Karpas-422 (cell line): ENCODE measurements around the gene LEMD2. TPM values are rescaled to one million over a fixed set of nuclear protein-coding genes. Genes with fewer than 3 reads are reported as not detected.

Experiments
- DNase-seq: peaks from one replicate; pipeline ENCODE4 v3.0.0-alpha.2; 2015
- H2AFZ ChIP-seq: fragments of 200-600 bp; sonication (generic); 2 replicates; pipeline ENCODE4 v1.6.1; 2014; ENCODE audit warnings: antibody characterized with exemption, low read length, mixed read lengths
- H3K27ac ChIP-seq: fragments of 200-600 bp; sonication (generic); 2 replicates; pipeline ENCODE4 v1.5.1; 2014; ENCODE audit warnings: mild to moderate bottlenecking, low read length, moderate library complexity
- H3K27me3 ChIP-seq: fragments of 200-600 bp; sonication (generic); 2 replicates; pipeline ENCODE4 v1.6.1; 2014; ENCODE audit warnings: low read length, mixed read lengths
- H3K36me3 ChIP-seq: fragments of 200-600 bp; sonication (generic); 2 replicates; pipeline ENCODE4 v1.6.1; 2014; ENCODE audit warnings: low read length, mixed read lengths; ENCODE audit not compliant: insufficient read depth
- H3K4me1 ChIP-seq: fragments of 200-600 bp; sonication (generic); 2 replicates; pipeline ENCODE4 v1.6.1; 2014; ENCODE audit warnings: mild to moderate bottlenecking, low read length, mixed read lengths
- H3K4me2 ChIP-seq: fragments of 200-600 bp; sonication (generic); 2 replicates; pipeline ENCODE4 v1.6.1; 2014; ENCODE audit warnings: low read length, low read depth, mild to moderate bottlenecking; ENCODE audit not compliant: poor library complexity, severe bottlenecking
- H3K4me3 ChIP-seq: fragments of 200-600 bp; sonication (generic); 2 replicates; pipeline ENCODE4 v1.5.1; 2014; ENCODE audit warnings: mild to moderate bottlenecking, antibody characterized with exemption, low read length, mixed read lengths
- H3K79me2 ChIP-seq: fragments of 200-600 bp; sonication (generic); 2 replicates; pipeline ENCODE4 v1.6.1; 2014; ENCODE audit warnings: mild to moderate bottlenecking, low read length, mixed read lengths
- H3K9ac ChIP-seq: fragments of 200-600 bp; sonication (generic); 2 replicates; pipeline ENCODE4 v1.6.0; 2014; ENCODE audit warnings: low read length
- H3K9me2 ChIP-seq: fragments of 200-600 bp; sonication (generic), shearing (Covaris generic); replicated peaks from 2 replicates; pipeline ENCODE4 v1.6.0; 2014; ENCODE audit warnings: mild to moderate bottlenecking, low read length, moderate library complexity; ENCODE audit not compliant: insufficient read depth
- H3K9me3 ChIP-seq: fragments of 300-700, 200-600 bp; sonication (generic); 2 replicates; pipeline ENCODE4 v1.6.1; 2014; ENCODE audit warnings: low read length, mixed read lengths
- H4K20me1 ChIP-seq: fragments of 200-600 bp; sonication (generic); 2 replicates; pipeline ENCODE4 v1.6.1; 2014; ENCODE audit warnings: mild to moderate bottlenecking, antibody characterized with exemption, low read length, low read depth; ENCODE audit not compliant: insufficient read depth
- total RNA-seq: library from RNA; depleted of rRNA; stranded (reverse); fragments of >200 nt; shearing (Covaris generic); gene quantifications from 2 replicates; pipeline ENCODE4 v1.2.3, GENCODE V29; 2014; ENCODE audit warnings: low replicate concordance

LEMD2 gene
- total RNA-seq, 1 experiment from 2014 or later, result 32.8 TPM

DNA sequence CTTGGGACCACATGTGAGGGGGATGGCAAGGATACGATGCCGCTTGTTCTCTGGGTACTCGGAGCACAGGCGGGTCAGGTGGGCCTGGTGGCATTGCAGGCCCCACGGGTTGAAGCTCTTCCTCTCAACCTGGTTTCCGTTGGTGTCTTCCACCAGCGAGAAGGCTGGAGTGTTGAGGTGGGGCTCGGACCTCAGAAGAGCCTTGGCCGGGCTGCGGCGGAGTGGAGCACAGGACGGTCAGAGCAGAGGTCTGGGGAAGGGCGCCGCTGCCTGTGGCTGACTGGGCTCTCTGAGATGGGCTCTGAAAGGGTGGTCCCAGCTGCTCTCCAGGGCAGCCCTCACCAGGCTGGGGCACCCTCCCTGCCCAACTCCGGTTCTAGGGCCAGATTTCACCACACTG, 62.2 kb downstream of the LEMD2 start:
- no peak overlapping the region for H3K27ac ChIP-seq
- DNase-seq, result no peak
- H3K9me2 ChIP-seq, result no peaks in the 10 kb centered on the region
- no peaks in the 10 kb centered on the region for H3K9me3 ChIP-seq
- H3K9ac ChIP-seq, result no peak overlapping the region
- peaks cover 13% of the 10 kb centered on the region for H3K4me1 ChIP-seq
- no peaks in the 10 kb centered on the region for H3K36me3 ChIP-seq
- no peak overlapping the region for H2AFZ ChIP-seq
- H3K4me3 ChIP-seq, result no peak overlapping the region
- no peak overlapping the region for H3K4me2 ChIP-seq
- no peaks in the 10 kb centered on the region for H3K27me3 ChIP-seq
- H4K20me1 ChIP-seq, result peaks cover 9% of the 10 kb centered on the region; the same call in 1 of the 2 replicates
- H3K79me2 ChIP-seq, result no peaks in the 10 kb centered on the region

DNA sequence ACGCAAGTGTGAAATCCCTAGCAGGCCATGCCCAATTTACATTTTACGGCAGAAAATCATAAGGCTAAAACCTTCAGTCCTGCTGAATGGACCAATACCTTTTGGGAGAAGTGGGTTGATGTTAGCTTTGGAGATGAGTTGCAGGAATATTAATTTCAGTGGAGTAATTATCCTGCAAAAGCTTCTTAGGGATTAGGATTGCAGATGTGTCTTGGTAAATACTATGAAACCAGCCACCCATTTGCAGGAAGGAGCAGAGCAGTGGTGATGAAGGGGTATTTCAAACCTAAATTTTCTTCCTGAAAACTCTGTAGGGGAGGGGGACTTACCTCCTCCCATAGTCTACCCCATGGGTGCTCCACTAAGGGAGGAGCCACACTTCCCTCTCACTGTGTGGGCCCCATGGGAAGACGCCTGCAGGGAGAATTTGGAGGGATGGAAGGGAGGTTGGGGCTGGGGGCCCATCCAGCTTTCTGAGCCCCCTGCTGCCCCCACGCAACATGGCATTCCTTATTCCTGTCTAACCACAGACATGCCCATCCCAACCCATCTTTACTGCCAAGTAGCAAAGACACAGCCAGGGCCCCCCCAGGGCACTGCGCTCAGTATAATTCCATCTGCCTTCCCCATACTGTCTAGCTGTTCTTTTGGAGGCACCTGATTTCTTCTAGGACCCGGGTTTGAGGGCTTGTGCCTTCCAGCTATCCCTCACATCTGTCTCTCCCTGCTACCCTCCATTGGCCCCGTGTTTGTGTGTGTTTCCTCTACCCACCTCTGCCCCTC, 62.8 kb downstream of the LEMD2 start:
- no peaks in the 10 kb centered on the region for H3K9me2 ChIP-seq
- H4K20me1 ChIP-seq, result peaks cover 9% of the 10 kb centered on the region; the same call in 1 of the 2 replicates
- H3K4me1 ChIP-seq, result peaks cover 19% of the 10 kb centered on the region
- no peaks in the 10 kb centered on the region for H3K9me3 ChIP-seq
- no peaks in the 10 kb centered on the region for H3K36me3 ChIP-seq
- H3K79me2 ChIP-seq, result no peaks in the 10 kb centered on the region
- H3K27ac ChIP-seq, result no peak overlapping the region
- H3K4me2 ChIP-seq, result no peak overlapping the region
- no peaks in the 10 kb centered on the region for H3K27me3 ChIP-seq
- no peak for DNase-seq
- H3K4me3 ChIP-seq, result no peak overlapping the region
- H2AFZ ChIP-seq, result no peak overlapping the region
- H3K9ac ChIP-seq, result no peak overlapping the region

DNA sequence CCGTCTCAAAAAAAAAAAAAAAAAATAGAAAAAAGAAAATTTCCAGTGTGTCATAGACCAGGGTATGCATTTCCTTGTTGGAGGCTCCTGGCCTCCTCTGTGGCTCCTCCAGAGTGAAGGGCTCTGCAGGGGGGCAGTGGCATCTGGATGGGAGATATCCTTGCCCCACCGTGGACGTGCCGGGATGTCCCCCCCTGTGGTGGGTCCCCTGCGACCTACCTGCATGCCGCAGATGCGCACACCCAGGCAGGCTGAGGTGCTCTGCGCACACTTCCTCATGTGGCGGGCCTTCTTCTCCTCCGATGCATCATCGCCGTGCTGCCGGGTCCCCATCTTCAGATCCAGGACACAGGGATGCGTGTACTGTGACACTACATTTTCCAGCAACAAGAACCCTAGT, 63.7 kb downstream of the LEMD2 start:
- H3K9ac ChIP-seq, result no peak overlapping the region
- no peaks in the 10 kb centered on the region for H3K9me3 ChIP-seq

DNA sequence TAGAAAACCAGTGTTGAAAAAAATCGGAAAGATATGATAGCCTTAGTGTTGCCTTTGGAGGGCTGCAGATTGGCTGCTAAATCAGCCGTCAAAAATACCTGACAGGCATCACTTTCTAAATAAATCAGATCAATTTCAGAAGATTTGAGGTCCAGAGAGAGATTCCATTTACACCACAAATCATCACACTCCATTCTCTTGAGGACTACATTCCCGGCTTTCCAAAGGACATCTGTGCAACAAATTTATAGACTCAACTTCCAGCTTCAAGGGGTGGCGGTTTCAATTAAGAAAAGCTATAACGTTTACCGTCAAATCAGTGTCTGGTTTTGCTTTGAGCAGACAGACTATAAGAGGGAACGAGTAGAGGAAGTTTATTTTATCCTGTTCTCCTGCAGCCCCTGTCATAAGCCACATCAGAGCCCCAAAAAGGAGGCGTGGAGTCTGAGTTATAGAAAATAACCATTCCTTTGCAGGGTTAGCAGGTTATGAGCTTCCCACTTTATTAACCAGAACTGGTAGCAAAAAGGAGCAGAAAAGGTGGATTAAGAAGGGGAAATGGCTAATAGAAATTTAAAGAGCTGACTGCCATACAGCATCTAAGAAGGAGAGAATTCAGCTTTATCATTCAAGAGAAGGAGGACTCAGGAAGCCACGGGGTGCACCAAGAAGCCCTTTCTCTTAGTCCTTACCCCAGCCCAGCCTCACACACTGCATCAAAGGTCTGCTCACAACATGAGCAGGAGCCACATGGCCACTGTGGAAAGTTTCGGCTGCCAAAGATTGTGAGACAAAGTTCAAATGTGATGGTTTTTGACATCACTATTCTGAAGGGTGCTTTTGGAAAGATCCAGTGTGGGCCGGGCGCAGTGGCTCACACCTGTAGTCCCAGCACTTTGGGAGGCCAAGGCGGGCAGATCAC, 64.6 kb downstream of the LEMD2 start:
- H3K9me3 ChIP-seq, result no peaks in the 10 kb centered on the region
- H3K36me3 ChIP-seq, result no peaks in the 10 kb centered on the region
- H3K27me3 ChIP-seq, result no peaks in the 10 kb centered on the region
- H2AFZ ChIP-seq, result no peak overlapping the region
- H3K4me2 ChIP-seq, result no peak overlapping the region
- peaks cover 25% of the 10 kb centered on the region for H3K4me1 ChIP-seq
- no peaks in the 10 kb centered on the region for H3K79me2 ChIP-seq
- H4K20me1 ChIP-seq, result peaks cover 14% of the 10 kb centered on the region; the same call in 1 of the 2 replicates
- no peak overlapping the region for H3K27ac ChIP-seq
- no peak overlapping the region for H3K4me3 ChIP-seq
- no peak overlapping the region for H3K9ac ChIP-seq
- no peak for DNase-seq
- no peaks in the 10 kb centered on the region for H3K9me2 ChIP-seq

More for the DNA sequence above, 63.7 kb downstream of the LEMD2 start:
- Histone ChIP-seq H3K4me1 (peaks cover 25% of the 10 kb centered on the region), H3K27ac (no peak overlapping the region), H3K4me3 (no peak overlapping the region), H3K9me2 (no peaks in the 10 kb centered on the region), H2AFZ (no peak overlapping the region), H3K36me3 (no peaks in the 10 kb centered on the region), H3K27me3 (no peaks in the 10 kb centered on the region), H3K79me2 (no peaks in the 10 kb centered on the region), H3K4me2 (no peak overlapping the region), H4K20me1 (peaks cover 14% of the 10 kb centered on the region; the same call in 1 of the 2 replicates)
- DNase-seq, result no peak

DNA sequence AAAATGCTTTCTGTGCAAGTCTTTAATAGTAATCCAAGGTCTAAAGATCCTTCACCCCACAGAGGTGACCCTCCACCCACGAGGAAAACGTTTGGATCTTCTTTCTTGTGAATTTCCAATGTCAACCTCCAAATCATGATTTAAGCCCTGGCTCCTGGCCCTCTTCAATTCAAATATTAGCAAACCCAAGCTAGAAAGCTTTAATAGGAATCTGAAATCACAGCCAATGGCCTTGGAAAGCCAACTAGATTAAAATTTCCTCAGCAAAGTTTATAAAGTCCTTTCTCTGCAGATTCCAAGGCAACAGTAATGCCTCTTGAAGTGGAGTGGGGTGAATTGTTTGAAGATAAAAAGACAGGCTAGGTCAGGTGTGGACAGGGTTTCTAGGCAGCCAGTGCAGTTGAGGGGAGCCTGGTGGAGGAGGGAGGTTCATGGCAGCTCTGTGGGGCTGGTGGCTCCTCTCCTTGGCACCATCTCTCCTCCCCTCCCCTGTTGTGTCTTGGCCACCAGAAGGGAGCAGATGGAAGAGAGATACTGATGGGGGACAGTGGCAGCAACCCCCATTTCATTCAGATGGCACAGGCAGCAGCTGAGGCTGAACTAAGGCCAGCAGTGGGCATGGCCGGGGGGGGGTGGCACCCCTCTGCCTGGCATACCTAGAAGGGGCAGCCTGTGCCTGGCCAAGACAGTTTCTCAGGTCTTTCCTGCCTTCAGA, 65.4 kb downstream of the LEMD2 start:
- no peak for DNase-seq
- Histone ChIP-seq H3K79me2 (no peaks in the 10 kb centered on the region), H3K4me1 (peaks cover 25% of the 10 kb centered on the region), H2AFZ (no peak overlapping the region), H3K36me3 (no peaks in the 10 kb centered on the region), H4K20me1 (peaks cover 14% of the 10 kb centered on the region; the same call in 1 of the 2 replicates), H3K27me3 (no peaks in the 10 kb centered on the region), H3K4me2 (no peak overlapping the region), H3K9me3 (no peaks in the 10 kb centered on the region), H3K9ac (no peak overlapping the region), H3K4me3 (no peak overlapping the region), H3K9me2 (no peaks in the 10 kb centered on the region), H3K27ac (no peak overlapping the region)

DNA sequence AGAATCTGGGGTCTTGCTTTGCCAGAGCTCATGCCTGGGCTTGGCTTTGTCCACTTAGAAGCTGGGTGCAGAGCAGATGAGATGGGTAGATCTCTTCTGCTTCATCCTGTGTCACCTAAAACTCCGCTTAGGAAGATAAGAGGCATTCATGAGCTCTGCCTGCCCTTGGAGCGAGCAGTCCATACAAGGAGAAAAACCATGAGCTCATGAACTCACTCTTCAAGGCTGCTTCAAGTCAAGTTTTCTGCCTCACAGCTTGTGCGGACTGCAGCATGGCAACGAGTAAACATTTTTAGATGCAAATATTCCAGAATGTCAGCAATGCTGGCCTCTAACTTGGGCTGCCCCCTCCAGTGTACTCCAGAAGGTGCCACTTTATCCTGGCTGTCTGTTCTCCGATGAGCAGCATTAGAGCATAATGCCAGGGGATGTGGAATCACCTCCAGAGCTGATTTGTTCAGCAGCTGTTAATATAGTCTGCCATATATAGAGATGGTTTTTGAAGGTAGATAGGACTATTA, 66.8 kb downstream of the LEMD2 start:
- Histone ChIP-seq H3K27me3 (no peaks in the 10 kb centered on the region), H3K9ac (no peak overlapping the region), H3K9me2 (no peaks in the 10 kb centered on the region), H3K4me1 (peaks cover 18% of the 10 kb centered on the region), H3K4me3 (no peak overlapping the region), H4K20me1 (peaks cover 10% of the 10 kb centered on the region; the same call in 1 of the 2 replicates), H3K4me2 (peak overlapping the region; percentile 50), H3K27ac (no peak overlapping the region), H3K36me3 (no peaks in the 10 kb centered on the region), H2AFZ (no peak overlapping the region), H3K9me3 (no peaks in the 10 kb centered on the region), H3K79me2 (no peaks in the 10 kb centered on the region)
- DNase-seq, result no peak

DNA sequence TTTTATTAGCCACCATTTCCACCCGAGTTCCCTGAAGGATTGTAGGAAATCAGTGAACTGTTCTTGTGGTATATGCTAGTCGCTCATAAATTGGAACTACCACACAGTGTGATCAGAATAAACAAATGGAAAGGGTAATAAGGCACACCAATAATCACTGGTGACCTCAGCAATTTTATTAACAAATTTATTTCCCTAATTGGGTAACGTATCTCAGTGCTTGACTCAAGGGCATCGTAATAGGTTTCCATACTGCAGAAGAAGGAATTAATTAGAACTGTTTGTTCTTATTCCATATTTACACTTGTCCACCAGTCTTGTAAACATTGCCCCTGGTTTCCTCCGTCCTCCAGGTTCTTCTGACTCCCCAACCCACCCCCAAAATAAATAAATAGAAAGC, 67.4 kb downstream of the LEMD2 start:
- H3K4me2 ChIP-seq, result peak overlapping the region; percentile 50
- H3K27ac ChIP-seq, result no peak overlapping the region
- H3K9me3 ChIP-seq, result no peaks in the 10 kb centered on the region
- H3K36me3 ChIP-seq, result no peaks in the 10 kb centered on the region
- H3K4me1 ChIP-seq, result peaks cover 17% of the 10 kb centered on the region
- H2AFZ ChIP-seq, result no peak overlapping the region
- peak; percentile 52 for DNase-seq
- H3K4me3 ChIP-seq, result 0 out of 2 replicates have a peak overlapping the region, but pooled peaks have one; percentile 15
- H3K79me2 ChIP-seq, result no peaks in the 10 kb centered on the region
- H3K27me3 ChIP-seq, result no peaks in the 10 kb centered on the region
- no peak overlapping the region for H3K9ac ChIP-seq
- peaks cover 9% of the 10 kb centered on the region; the same call in 1 of the 2 replicates for H4K20me1 ChIP-seq
- H3K9me2 ChIP-seq, result no peaks in the 10 kb centered on the region
